Inferior parietal cortex (tissue), 1 donor: ENCODE data around the gene UBR3.
"Not testable (repeated sequence)": the region's sequence is repeated elsewhere in the genome, so short reads cannot be mapped to it uniquely, and the experiment has no call there.

Experiments
- DNase-seq: peaks from one replicate; pipeline ENCODE4 v3.0.0-alpha.2; 2016; ENCODE audit errors: extremely low spot score

UBR3 gene

DNA sequence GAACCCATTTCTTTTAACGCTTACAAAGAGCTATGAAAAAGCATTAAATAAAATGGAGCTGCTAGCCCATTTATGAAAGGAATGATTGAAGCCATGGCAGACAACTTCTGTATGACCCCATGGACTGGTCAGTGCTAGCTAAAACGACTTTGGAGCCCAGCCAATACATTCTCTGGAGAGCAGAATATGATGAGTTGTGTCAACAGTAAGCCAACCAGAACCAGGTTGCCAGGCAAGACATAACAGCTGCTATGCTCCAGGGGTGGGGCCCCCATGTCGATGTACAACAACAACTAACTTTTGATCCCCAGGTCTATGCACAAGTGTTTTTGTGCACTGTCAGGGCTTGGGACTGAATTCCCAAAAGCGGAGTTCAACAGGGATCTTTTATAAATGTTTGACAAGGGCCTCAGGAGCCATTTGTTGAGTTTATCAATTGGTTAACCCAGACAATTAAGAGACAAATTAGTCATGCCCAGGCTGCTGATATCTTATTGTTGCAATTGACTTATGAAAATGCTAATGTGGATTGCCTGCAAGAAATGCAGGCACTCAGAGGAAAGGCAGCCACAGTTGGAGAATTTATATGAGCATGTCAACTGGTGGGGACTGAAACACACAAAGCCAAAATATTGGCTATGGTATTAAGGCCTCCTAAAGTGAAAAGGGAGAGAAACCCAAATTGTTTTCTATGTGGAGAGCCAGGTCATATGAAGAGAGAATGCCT lies 286.1 kb downstream of the UBR3 start:
- no peak for DNase-seq

DNA sequence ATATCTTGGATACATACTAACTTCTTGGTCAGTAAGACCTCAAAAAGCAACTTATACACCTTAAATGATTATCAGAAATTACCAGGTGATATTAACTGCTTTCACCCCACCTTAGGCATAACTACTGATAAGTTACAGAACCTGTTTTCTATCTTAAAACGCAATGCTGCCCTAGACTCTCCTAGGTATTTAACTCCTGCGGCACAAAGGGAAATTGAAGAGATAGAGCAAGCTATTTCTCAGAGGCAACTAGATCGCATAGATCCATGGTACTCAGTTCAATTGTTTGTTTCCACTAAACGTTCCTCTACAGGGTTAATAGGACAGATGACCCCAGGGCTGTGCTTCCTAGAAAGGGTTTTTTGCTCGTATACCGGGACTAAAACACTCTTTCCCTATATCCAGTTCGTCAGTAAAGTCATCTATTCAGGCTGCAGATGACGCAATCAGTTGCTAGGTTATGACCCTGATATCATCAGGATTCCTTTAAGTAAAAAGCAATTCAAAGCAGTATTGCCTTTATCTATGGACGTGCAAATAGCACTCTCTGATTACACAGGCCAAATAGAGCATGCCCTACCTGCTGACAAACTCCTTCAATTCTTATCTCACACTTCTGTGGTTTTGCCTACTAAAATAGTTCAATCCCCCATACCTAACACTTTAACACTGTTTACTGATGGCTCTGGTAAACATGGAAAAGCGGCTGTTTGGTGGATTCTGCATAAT lies 288.4 kb downstream of the UBR3 start:
- DNase-seq: no peak

DNA sequence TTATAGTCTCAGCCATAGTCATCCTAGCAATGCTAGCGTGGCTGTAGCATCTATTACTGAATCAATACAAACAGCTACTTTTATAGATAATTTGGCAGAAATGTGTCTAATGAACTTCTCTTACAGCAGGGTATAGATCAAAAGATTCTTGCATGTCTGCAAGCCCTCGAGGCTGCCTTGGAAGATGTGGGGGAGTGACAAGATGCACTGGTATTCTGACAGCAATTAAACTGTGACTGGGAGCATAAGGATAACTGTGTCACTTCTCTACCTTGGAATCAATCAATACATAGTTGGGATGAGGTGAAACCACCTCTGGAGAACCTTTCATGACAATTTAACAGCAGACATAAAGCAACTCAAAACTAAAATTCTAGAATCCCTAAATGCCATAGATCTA lies 291.4 kb downstream of the UBR3 start:
- DNase-seq: no peak

DNA sequence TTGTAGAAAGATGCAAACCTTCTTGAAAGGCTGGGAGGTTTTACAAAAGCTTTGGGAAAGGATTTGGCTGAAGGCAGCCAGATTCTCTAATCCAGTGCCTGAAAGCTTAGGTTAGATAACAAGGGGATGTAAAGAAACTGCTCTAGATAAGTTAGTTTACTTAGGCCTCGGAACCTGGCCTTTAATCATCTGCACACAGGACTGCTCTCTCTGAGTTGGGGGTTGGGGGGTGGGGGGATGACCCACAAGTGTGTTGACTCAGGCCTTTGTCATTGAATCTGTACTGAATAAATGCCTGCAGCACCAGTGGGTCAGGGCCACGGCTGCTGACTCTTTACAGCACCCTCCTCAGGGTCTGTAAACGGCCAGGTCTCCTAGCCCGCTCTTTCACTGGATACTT lies 292.1 kb downstream of the UBR3 start:
- DNase-seq: not testable (repeated sequence)

DNA sequence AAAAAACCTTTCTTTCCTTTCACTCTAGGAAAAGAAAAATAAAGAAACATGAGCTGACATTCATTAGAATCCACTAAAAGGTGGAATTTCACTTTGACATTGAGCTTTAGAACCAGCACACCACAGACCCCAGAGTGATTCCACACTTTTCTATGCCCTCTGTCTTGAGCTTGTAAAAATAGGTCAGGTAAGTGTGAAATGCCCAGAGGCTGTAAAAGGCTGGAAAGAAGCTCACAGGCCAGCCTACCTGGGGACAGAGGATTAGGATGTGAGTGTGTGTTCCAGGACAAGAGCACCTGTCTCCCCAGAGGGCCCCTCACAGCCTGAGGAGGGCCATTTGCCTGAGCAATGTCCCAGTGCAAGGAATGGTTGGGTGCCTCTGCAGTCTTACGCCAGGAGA lies 294.4 kb downstream of the UBR3 start:
- no peak for DNase-seq

DNA sequence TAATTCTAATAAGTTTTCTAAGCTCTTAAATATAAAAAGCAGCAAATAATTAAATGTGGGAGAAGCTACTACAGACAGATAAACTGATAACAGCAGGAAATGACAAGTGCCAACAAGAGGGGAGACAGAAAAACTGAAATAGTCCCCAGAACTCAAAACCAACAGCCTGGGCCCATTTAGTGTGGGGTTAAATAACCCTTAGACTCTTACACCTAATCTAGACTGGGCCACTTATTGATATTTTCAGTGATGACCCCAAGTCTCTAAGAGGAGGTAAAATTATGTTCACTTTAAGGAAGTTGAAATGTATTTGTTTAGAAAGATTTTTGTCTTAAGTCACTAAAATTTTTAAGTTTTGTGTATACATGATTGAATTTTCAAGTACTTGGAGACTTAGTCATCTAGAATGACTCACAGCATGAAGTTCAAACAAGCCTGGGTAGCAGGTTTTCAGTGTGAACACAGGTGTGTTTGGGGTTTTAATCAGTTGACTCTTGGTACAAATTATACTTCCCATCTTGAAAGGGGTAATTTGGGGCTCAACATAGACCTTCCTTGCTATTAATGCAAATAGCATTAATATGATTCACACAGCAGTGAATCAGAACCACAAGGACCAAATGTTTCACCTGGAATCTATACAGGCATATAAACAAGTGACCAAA lies 295.8 kb downstream of the UBR3 start:
- DNase-seq: no peak

DNA sequence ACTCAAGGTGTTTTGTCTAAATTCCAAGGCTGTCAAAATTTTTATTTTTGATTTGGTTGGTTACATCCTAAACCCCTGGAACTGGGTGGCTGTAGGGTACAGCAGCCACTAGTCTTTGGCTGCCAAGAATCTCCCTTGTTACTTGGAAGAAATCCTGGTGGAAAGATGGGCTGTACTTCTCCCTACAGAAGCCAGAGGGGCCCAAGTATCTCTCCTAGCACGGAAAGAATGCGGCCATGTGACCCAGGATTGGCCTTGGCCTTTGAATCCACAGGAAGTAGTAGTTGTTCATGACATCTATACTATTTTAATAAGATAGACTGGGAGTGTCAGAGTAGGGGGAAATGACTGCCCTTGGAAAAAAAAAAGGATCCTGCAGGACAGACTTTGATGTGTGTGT lies 296.3 kb downstream of the UBR3 start:
- no peak for DNase-seq

DNA sequence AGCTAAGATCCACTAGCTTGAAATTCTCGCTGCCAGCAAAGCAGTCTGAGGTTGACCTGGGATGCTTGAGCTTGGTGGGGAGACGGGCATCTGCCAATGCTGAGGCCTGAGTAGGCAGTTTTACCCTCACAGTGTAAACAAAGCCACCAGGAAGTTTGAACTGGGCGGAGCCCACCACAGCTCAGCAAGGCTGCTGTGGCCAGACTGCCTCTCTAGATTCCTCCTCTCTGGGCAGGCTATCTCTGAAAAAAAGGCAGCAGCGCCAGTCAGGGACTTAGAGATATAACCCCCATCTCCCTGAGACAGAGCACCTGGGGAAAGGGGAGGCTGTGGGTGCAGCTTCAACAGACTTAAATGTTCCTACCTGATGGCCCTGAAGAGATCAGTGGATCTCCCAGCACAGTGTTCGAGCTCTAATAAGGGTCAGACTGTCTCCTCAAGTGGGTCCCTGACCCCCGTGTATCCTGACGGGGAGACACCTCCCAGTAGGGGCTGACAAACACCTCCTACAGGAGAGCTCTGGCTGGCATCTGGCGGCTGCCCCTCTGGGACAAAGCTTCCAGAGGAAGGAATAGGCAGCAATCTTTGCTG lies 299.0 kb downstream of the UBR3 start:
- DNase-seq: not testable (repeated sequence)
